Measurements from ENCODE around the gene NTRK2. TPM values are rescaled to one million over a fixed set of nuclear protein-coding genes. Genes with fewer than 3 reads are reported as not detected.

Gene NTRK2
- total RNA-seq, 1 experiment from 2014 or later: not detected

GRCh38 chr9:85030316-85030715, 360.8 kb downstream of the NTRK2 start:
- Histone ChIP-seq H3K4me2 (no peak overlapping the region), H2AFZ (no peak overlapping the region), H3K9me3 (ENCODE audit: insufficient read depth, low read depth) (no peaks in the 10 kb centered on the region; the same call in 1 of the 2 replicates), H3F3A (ENCODE audit: insufficient read depth, low read depth) (no peaks in the 10 kb centered on the region), H3K4me1 (replicated peaks; ENCODE audit: insufficient read depth) (no peaks in the 10 kb centered on the region), H3K36me3 (ENCODE audit: low read depth) (no peaks in the 10 kb centered on the region), H3K4me3 (no peak overlapping the region), H4K20me1 (ENCODE audit: insufficient read depth) (no peaks in the 10 kb centered on the region), H3K79me2 (ENCODE audit: low read depth) (no peaks in the 10 kb centered on the region), H3K27ac (no peak overlapping the region), H3K9me2 (ENCODE audit: insufficient read depth) (no peaks in the 10 kb centered on the region), H3K27me3 (ENCODE audit: insufficient read depth, low read depth) (no peaks in the 10 kb centered on the region)
- intact Hi-C loops (cut with micrococcal nuclease; ENCODE audit: unreplicated experiment): no loop called here
- DNase-seq: no peak
- POLR2A ChIA-PET (ENCODE audit: unreplicated experiment): no interaction called here
- CTCF ChIA-PET: no interaction called here
- TF ChIP-seq, protein P1, sequence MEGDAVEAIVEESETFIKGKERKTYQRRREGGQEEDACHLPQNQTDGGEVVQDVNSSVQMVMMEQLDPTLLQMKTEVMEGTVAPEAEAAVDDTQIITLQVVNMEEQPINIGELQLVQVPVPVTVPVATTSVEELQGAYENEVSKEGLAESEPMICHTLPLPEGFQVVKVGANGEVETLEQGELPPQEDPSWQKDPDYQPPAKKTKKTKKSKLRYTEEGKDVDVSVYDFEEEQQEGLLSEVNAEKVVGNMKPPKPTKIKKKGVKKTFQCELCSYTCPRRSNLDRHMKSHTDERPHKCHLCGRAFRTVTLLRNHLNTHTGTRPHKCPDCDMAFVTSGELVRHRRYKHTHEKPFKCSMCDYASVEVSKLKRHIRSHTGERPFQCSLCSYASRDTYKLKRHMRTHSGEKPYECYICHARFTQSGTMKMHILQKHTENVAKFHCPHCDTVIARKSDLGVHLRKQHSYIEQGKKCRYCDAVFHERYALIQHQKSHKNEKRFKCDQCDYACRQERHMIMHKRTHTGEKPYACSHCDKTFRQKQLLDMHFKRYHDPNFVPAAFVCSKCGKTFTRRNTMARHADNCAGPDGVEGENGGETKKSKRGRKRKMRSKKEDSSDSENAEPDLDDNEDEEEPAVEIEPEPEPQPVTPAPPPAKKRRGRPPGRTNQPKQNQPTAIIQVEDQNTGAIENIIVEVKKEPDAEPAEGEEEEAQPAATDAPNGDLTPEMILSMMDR (conservative IDR thresholded peaks at IDR 0.05): no peak
- no peak for TF ChIP-seq EZH2 (IDR thresholded peaks at IDR 0.05; ENCODE audit: low read depth)
- BruUV-seq (replicated peaks): no TSS peak

GRCh38 chr9:85036496-85036895, 367.0 kb downstream of the NTRK2 start:
- Histone ChIP-seq H3K79me2 (ENCODE audit: low read depth) (no peaks in the 10 kb centered on the region), H2AFZ (no peak overlapping the region), H3K27ac (no peak overlapping the region), H3K9me2 (ENCODE audit: insufficient read depth) (no peaks in the 10 kb centered on the region), H3K4me2 (no peak overlapping the region), H4K20me1 (ENCODE audit: insufficient read depth) (no peaks in the 10 kb centered on the region), H3F3A (ENCODE audit: insufficient read depth, low read depth) (no peaks in the 10 kb centered on the region), H3K36me3 (ENCODE audit: low read depth) (no peaks in the 10 kb centered on the region), H3K9me3 (ENCODE audit: insufficient read depth, low read depth) (no peaks in the 10 kb centered on the region), H3K4me3 (no peak overlapping the region), H3K27me3 (ENCODE audit: insufficient read depth, low read depth) (peaks cover 4% of the 10 kb centered on the region; the same call in 1 of the 2 replicates), H3K4me1 (replicated peaks; ENCODE audit: insufficient read depth) (no peaks in the 10 kb centered on the region)
- CTCF ChIA-PET: no interaction called here
- no TSS peak for BruUV-seq (replicated peaks)
- intact Hi-C loops (cut with micrococcal nuclease; ENCODE audit: unreplicated experiment): no loop called here
- TF ChIP-seq EZH2 (IDR thresholded peaks at IDR 0.05; ENCODE audit: low read depth): no peak
- TF ChIP-seq, protein P1 (conservative IDR thresholded peaks at IDR 0.05): no peak
- POLR2A ChIA-PET (ENCODE audit: unreplicated experiment): no interaction called here
- no peak for DNase-seq

GRCh38 chr9:85038061-85038460, 368.5 kb downstream of the NTRK2 start:
- no peak overlapping the region for H3K4me2 ChIP-seq
- no peaks in the 10 kb centered on the region for H3K36me3 ChIP-seq (ENCODE audit: low read depth)
- H3K9me3 ChIP-seq (ENCODE audit: insufficient read depth, low read depth): no peaks in the 10 kb centered on the region
- H3K9me2 ChIP-seq (ENCODE audit: insufficient read depth): no peaks in the 10 kb centered on the region
- intact Hi-C loops (cut with micrococcal nuclease; ENCODE audit: unreplicated experiment): no loop called here
- H3K27ac ChIP-seq: no peak overlapping the region
- no TSS peak for BruUV-seq (replicated peaks)
- CTCF ChIA-PET: interaction anchor here (0.6 kb wide), 1 partner anchor 89 kb away, joined by 5 read pairs; no protein-coding TSS in a partner anchor
- no peak overlapping the region for H2AFZ ChIP-seq
- peaks cover 9% of the 10 kb centered on the region; the same call in 1 of the 2 replicates for H3K27me3 ChIP-seq (ENCODE audit: insufficient read depth, low read depth)
- no peaks in the 10 kb centered on the region for H3F3A ChIP-seq (ENCODE audit: insufficient read depth, low read depth)
- no peaks in the 10 kb centered on the region for H3K79me2 ChIP-seq (ENCODE audit: low read depth)
- no peaks in the 10 kb centered on the region for H4K20me1 ChIP-seq (ENCODE audit: insufficient read depth)
- TF ChIP-seq, protein P1 (conservative IDR thresholded peaks at IDR 0.05): no peak
- no peak for TF ChIP-seq EZH2 (IDR thresholded peaks at IDR 0.05; ENCODE audit: low read depth)
- no peak for DNase-seq
- H3K4me1 ChIP-seq (replicated peaks; ENCODE audit: insufficient read depth): no peaks in the 10 kb centered on the region
- POLR2A ChIA-PET (ENCODE audit: unreplicated experiment): no interaction called here
- no peak overlapping the region for H3K4me3 ChIP-seq
